ENCODE data around the gene BMPR1A. TPM values are rescaled to one million over a fixed set of nuclear protein-coding genes. Genes with fewer than 3 reads are reported as not detected.

BMPR1A gene
- total and polyA plus RNA-seq, 2 donors from 2014 or later, result 7.9 to 37.4 TPM

DNA sequence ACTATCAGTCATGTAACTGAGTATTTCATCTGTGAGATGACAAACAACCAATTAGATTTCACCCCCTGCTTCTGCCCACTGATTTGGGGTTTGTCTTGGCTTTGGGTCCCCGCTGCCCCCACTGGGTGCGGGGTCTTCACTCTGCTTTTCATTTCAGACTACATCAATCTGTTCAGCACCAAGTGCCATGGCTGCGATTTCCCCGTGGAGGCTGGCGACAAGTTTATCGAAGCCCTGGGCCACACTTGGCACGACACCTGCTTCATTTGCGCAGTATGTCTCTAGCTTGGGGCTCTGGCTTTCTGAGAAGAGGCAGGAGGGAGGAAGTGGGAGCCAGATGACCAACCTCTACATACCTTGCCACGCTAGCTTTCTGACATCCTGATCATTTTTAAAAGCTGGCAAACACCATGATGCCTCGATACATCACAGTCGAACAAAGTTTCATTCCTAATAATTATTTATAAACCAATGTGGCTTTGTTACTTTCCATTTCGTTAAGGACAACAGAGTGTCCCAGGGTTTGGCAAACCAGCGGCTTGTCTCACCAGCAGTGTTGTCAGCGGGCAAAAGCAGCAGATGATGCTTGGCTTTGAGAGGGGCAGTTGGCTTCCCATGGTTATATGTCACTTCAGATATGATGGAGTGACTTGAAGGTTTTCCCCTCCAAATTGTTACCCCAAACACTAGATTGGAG lies 30.3 kb upstream of the BMPR1A start:
- Histone ChIP-seq H3K9me3 (ENCODE audit: control insufficient read depth in 2 of 3, insufficient read depth in 1 of 3, low read length in 3 of 3) (no peaks in the 10 kb centered on the region), H3K27ac (ENCODE audit: low read depth in 2 of 2, low read length in 2 of 2) (no peak overlapping the region), H3K36me3 (ENCODE audit: control insufficient read depth in 2 of 3, insufficient read depth in 3 of 3, low read length in 3 of 3) (no peaks in the 10 kb centered on the region), H3K4me1 (ENCODE audit: control insufficient read depth in 2 of 3, insufficient read depth in 2 of 3, low read depth in 1 of 3, low read length in 3 of 3) (no peaks in the 10 kb centered on the region), H3K4me3 (ENCODE audit: low read length in 3 of 3) (no peak overlapping the region), H3K27me3 (ENCODE audit: control insufficient read depth, insufficient read depth, low read length) (no peaks in the 10 kb centered on the region), H3K9ac (ENCODE audit: low read length in 3 of 3) (no peak overlapping the region)
- TF ChIP-seq, protein P1, sequence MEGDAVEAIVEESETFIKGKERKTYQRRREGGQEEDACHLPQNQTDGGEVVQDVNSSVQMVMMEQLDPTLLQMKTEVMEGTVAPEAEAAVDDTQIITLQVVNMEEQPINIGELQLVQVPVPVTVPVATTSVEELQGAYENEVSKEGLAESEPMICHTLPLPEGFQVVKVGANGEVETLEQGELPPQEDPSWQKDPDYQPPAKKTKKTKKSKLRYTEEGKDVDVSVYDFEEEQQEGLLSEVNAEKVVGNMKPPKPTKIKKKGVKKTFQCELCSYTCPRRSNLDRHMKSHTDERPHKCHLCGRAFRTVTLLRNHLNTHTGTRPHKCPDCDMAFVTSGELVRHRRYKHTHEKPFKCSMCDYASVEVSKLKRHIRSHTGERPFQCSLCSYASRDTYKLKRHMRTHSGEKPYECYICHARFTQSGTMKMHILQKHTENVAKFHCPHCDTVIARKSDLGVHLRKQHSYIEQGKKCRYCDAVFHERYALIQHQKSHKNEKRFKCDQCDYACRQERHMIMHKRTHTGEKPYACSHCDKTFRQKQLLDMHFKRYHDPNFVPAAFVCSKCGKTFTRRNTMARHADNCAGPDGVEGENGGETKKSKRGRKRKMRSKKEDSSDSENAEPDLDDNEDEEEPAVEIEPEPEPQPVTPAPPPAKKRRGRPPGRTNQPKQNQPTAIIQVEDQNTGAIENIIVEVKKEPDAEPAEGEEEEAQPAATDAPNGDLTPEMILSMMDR (IDR thresholded peaks at IDR 0.05; ENCODE audit: borderline replicate concordance, extremely low read depth, insufficient read depth), result no peak
- intact Hi-C loops (cut with DNase I), result no loop called here
- FAIRE-seq (no peak), DNase-seq (no peak)

DNA sequence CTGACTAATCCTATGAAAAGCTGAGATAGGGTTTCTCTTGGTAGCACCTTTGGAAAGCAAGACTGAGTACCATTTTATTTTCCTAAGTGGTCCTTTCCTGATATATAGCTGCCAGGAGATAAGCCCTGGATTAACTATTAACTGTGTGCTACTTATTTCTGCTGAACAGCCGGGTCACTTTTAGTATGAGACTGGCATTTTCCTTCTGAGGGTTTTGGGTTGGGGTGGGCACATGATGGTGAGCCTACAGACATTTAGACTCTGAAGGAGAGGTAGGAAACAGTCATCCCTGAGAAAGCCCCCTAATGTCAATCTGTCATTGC lies 29.8 kb upstream of the BMPR1A start:
- Histone ChIP-seq H3K4me1 (ENCODE audit: control insufficient read depth in 2 of 3, insufficient read depth in 2 of 3, low read depth in 1 of 3, low read length in 3 of 3) (no peaks in the 10 kb centered on the region), H3K9ac (ENCODE audit: low read length in 3 of 3) (no peak overlapping the region), H3K36me3 (ENCODE audit: control insufficient read depth in 2 of 3, insufficient read depth in 3 of 3, low read length in 3 of 3) (no peaks in the 10 kb centered on the region), H3K9me3 (ENCODE audit: control insufficient read depth in 2 of 3, insufficient read depth in 1 of 3, low read length in 3 of 3) (no peaks in the 10 kb centered on the region), H3K4me3 (ENCODE audit: low read length in 3 of 3) (no peak overlapping the region), H3K27ac (ENCODE audit: low read depth in 2 of 2, low read length in 2 of 2) (no peak overlapping the region), H3K27me3 (ENCODE audit: control insufficient read depth, insufficient read depth, low read length) (no peaks in the 10 kb centered on the region)
- intact Hi-C loops (cut with DNase I), result no loop called here
- TF ChIP-seq, protein P1 (IDR thresholded peaks at IDR 0.05; ENCODE audit: borderline replicate concordance, extremely low read depth, insufficient read depth), result no peak
- DNase-seq (no peak), FAIRE-seq (no peak)

DNA sequence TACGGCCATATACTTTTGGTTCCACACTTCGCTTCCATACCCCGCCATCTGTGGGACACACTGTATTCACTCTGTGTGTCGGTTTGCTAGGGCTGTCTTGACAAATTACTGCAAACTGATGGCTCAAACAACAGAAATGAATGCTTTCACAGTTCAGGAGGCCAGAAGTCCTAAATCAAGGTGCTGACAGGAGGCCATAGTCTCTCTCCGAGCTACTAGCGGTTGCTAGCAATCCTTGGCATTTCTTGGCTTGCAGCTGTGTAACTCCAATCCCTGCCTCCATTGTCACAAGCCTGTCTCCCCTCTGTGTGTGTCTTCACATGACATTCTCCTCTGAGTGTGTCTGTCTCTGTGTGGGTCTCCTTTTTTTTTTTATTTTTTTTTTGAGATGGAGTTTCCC lies 28.9 kb upstream of the BMPR1A start:
- no peak overlapping the region for H3K9ac ChIP-seq (ENCODE audit: low read length in 3 of 3)
- no peaks in the 10 kb centered on the region for H3K4me1 ChIP-seq (ENCODE audit: control insufficient read depth in 2 of 3, insufficient read depth in 2 of 3, low read depth in 1 of 3, low read length in 3 of 3)
- DNase-seq, result peak in 4 of 5 donors; percentile 70 to 94 (median 88)
- no peak overlapping the region for H3K27ac ChIP-seq (ENCODE audit: low read depth in 2 of 2, low read length in 2 of 2)
- FAIRE-seq, result no peak
- H3K9me3 ChIP-seq (ENCODE audit: control insufficient read depth in 2 of 3, insufficient read depth in 1 of 3, low read length in 3 of 3), result no peaks in the 10 kb centered on the region
- H3K4me3 ChIP-seq (ENCODE audit: low read length in 3 of 3), result no peak overlapping the region
- no peaks in the 10 kb centered on the region for H3K27me3 ChIP-seq (ENCODE audit: control insufficient read depth, insufficient read depth, low read length)
- intact Hi-C loops (cut with DNase I), result no loop called here
- TF ChIP-seq, protein P1 (IDR thresholded peaks at IDR 0.05; ENCODE audit: borderline replicate concordance, extremely low read depth, insufficient read depth), result no peak
- no peaks in the 10 kb centered on the region for H3K36me3 ChIP-seq (ENCODE audit: control insufficient read depth in 2 of 3, insufficient read depth in 3 of 3, low read length in 3 of 3)

DNA sequence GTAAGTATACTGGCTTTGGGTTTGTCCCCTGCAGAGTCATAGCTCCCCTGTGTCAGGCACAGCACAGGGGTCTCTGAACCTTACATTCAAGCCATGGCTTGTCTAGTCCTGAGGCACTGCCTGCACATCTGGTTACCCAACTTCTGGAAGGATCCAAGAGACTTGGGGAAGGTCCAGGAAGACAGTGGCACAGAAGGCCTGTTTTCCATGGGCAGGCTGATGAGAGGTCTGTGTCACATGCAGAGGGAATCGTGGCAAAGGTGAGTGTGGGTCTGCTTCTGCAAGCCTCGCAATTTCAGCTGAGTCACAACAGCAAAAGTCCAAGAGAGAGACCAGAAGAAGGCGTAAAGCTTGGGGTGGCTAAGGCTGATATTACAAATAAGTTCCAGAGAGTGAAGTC lies 28.4 kb upstream of the BMPR1A start:
- Histone ChIP-seq H3K27ac (ENCODE audit: low read depth in 2 of 2, low read length in 2 of 2) (no peak overlapping the region), H3K4me1 (ENCODE audit: control insufficient read depth in 2 of 3, insufficient read depth in 2 of 3, low read depth in 1 of 3, low read length in 3 of 3) (peaks cover 0 to 2% (median 0%) of the 10 kb centered on the region in 3 donors), H3K36me3 (ENCODE audit: control insufficient read depth in 2 of 3, insufficient read depth in 3 of 3, low read length in 3 of 3) (no peaks in the 10 kb centered on the region), H3K4me3 (ENCODE audit: low read length in 3 of 3) (no peak overlapping the region), H3K27me3 (ENCODE audit: control insufficient read depth, insufficient read depth, low read length) (no peaks in the 10 kb centered on the region), H3K9me3 (ENCODE audit: control insufficient read depth in 2 of 3, insufficient read depth in 1 of 3, low read length in 3 of 3) (no peaks in the 10 kb centered on the region), H3K9ac (ENCODE audit: low read length in 3 of 3) (no peak overlapping the region)
- DNase-seq (no peak), FAIRE-seq (no peak)
- intact Hi-C loops (cut with DNase I), result no loop called here
- TF ChIP-seq, protein P1 (IDR thresholded peaks at IDR 0.05; ENCODE audit: borderline replicate concordance, extremely low read depth, insufficient read depth), result no peak
